Type B pancreatic cell (in vitro differentiated cells): ENCODE measurements around the gene WNT2B. TPM values are rescaled to one million over a fixed set of nuclear protein-coding genes. Genes with fewer than 3 reads are reported as not detected.

Experiments
- DNase-seq: peaks from one replicate; pipeline ENCODE4 v3.0.0; 2021; ENCODE audit warnings: mixed read lengths; ENCODE audit not compliant: unreplicated experiment; ENCODE audit errors: extremely low spot score
- H3K27ac Mint-ChIP-seq: 2 replicates; pipeline ENCODE4 v1.8.0; 2021; ENCODE audit warnings: mild to moderate bottlenecking, mixed read lengths
- H3K27me3 Mint-ChIP-seq: 2 replicates; pipeline ENCODE4 v1.8.0; 2021; ENCODE audit warnings: mixed read lengths
- H3K36me3 Mint-ChIP-seq: 2 replicates; pipeline ENCODE4 v1.8.0; 2021; ENCODE audit warnings: mixed read lengths
- H3K4me1 Mint-ChIP-seq: one replicate; pipeline ENCODE4 v1.8.0; 2021; ENCODE audit warnings: mixed read lengths; ENCODE audit not compliant: unreplicated experiment
- H3K4me3 Mint-ChIP-seq: 2 replicates; pipeline ENCODE4 v1.8.0; 2021; ENCODE audit warnings: mild to moderate bottlenecking, mixed read lengths
- H3K9me3 Mint-ChIP-seq: 2 replicates; pipeline ENCODE4 v1.8.0; 2021; ENCODE audit warnings: mixed read lengths
- CTCF ChIP-seq: fragments of 200-600 bp; sonication (generic); conservative IDR thresholded peaks from 2 replicates; pipeline ENCODE4 v1.5.0; 2021; ENCODE audit warnings: antibody characterized with exemption, mild to moderate bottlenecking
- total RNA-seq: library from RNA; stranded (reverse); gene quantifications from 2 replicates; pipeline ENCODE4 v1.2.1, GENCODE V29; 2021; ENCODE audit warnings: low replicate concordance

The WNT2B gene
- total RNA-seq, 1 donor from 2014 or later = 41.0 TPM

GRCh38 chr1:112527266-112528010 lies 18.7 kb downstream of the WNT2B start:
- H3K9me3 Mint-ChIP-seq = no peaks in the 10 kb centered on the region
- no peaks in the 10 kb centered on the region for H3K27me3 Mint-ChIP-seq
- no peak for TF ChIP-seq CTCF
- peak overlapping the region; percentile 11 for H3K27ac Mint-ChIP-seq
- H3K4me3 Mint-ChIP-seq = no peak overlapping the region
- H3K4me1 Mint-ChIP-seq = peaks cover 47% of the 10 kb centered on the region
- peaks cover 15% of the 10 kb centered on the region for H3K36me3 Mint-ChIP-seq
- DNase-seq = no peak

GRCh38 chr1:112528076-112528475 lies 19.3 kb downstream of the WNT2B start:
- Mint-ChIP-seq H3K4me1 (peaks cover 44% of the 10 kb centered on the region), H3K9me3 (no peaks in the 10 kb centered on the region), H3K27ac (peak overlapping the region; percentile 11), H3K36me3 (peaks cover 12% of the 10 kb centered on the region), H3K27me3 (no peaks in the 10 kb centered on the region), H3K4me3 (no peak overlapping the region)
- TF ChIP-seq CTCF = no peak
- no peak for DNase-seq

- no peaks in the 10 kb centered on the region for H3K27me3 Mint-ChIP-seq
- no peak for DNase-seq
- H3K4me3 Mint-ChIP-seq = peak overlapping the region; percentile 30
- H3K36me3 Mint-ChIP-seq = peaks cover 17% of the 10 kb centered on the region
- peaks cover 39% of the 10 kb centered on the region for H3K4me1 Mint-ChIP-seq
- H3K9me3 Mint-ChIP-seq = no peaks in the 10 kb centered on the region
- peak overlapping the region; percentile 55 for H3K27ac Mint-ChIP-seq
- TF ChIP-seq CTCF = no peak
Observed at GRCh38 chr1:112529301-112529700, 20.5 kb downstream of the WNT2B start.

- no peak overlapping the region for H3K4me3 Mint-ChIP-seq
- H3K36me3 Mint-ChIP-seq = peaks cover 13% of the 10 kb centered on the region
- H3K27ac Mint-ChIP-seq = no peak overlapping the region
- peaks cover 34% of the 10 kb centered on the region for H3K4me1 Mint-ChIP-seq
- no peaks in the 10 kb centered on the region for H3K9me3 Mint-ChIP-seq
- no peak for TF ChIP-seq CTCF
- no peak for DNase-seq
- no peaks in the 10 kb centered on the region for H3K27me3 Mint-ChIP-seq
Observed at GRCh38 chr1:112530832-112531231, 22.1 kb downstream of the WNT2B start.

- H3K4me1 Mint-ChIP-seq = peaks cover 29% of the 10 kb centered on the region
- no peaks in the 10 kb centered on the region for H3K9me3 Mint-ChIP-seq
- H3K27me3 Mint-ChIP-seq = no peaks in the 10 kb centered on the region
- H3K27ac Mint-ChIP-seq = peak overlapping the region; percentile 31
- H3K4me3 Mint-ChIP-seq = no peak overlapping the region
- peaks cover 5% of the 10 kb centered on the region for H3K36me3 Mint-ChIP-seq
- no peak for DNase-seq
- no peak for TF ChIP-seq CTCF
Observed at GRCh38 chr1:112532064-112532463, 23.3 kb downstream of the WNT2B start.
